ENCODE data around the gene NPM1.
"Not testable (repeated sequence)": the region's sequence is repeated elsewhere in the genome, so short reads cannot be mapped to it uniquely, and the experiment has no call there.

NPM1 gene, protein sequence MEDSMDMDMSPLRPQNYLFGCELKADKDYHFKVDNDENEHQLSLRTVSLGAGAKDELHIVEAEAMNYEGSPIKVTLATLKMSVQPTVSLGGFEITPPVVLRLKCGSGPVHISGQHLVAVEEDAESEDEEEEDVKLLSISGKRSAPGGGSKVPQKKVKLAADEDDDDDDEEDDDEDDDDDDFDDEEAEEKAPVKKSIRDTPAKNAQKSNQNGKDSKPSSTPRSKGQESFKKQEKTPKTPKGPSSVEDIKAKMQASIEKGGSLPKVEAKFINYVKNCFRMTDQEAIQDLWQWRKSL

DNA sequence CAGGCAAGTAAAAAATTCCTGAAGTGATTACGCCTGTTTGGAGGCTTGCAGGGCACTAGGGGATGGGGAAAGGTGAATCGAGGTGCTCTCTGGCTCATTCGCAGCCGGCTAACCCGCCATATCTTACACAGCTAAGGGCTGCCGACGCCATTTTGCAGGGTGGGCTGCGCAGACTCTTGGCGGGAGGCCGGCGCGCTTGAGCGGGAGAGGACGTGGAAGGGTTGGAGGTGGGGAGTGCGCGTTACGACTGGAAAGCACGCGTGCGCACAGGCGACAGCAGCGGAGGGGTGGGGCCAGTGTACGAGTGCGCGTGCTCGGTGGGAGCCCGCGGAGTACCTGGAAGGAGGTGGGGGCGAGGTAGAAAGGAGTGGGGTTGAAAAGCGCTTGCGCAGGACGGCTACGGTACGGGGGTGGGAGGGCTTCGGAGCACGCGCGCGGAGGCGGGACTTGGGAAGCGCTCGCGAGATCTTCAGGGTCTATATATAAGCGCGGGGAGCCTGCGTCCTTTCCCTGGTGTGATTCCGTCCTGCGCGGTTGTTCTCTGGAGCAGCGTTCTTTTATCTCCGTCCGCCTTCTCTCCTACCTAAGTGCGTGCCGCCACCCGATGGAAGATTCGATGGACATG, at the start of gene NPM1:
Gene NPM1, plus strand, starts transcription at position 505 of the 625 bp plus-strand sequence. Its CDS starts 100 bp downstream, at position 605.
- DNase-seq = peak; percentile 93

DNA sequence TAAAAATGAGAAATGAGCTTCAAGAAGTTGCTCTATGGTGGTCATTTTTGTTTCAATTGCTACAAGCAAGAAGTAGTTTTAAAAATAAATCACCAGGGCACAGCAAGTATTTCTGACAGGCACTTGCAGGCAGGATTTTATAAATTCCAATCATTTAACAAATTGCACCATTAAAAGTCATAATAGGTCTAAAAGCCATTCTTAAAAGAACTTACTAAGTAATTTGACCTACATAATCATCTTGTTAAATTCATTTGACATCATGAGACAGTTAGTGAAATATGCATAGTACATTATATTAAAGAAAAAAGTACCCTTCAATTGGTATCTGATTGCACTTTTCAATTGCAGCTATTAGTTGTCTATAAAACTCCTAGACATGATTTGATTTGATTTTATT, 47.6 kb upstream of the NPM1 start:
- DNase-seq = no peak

DNA sequence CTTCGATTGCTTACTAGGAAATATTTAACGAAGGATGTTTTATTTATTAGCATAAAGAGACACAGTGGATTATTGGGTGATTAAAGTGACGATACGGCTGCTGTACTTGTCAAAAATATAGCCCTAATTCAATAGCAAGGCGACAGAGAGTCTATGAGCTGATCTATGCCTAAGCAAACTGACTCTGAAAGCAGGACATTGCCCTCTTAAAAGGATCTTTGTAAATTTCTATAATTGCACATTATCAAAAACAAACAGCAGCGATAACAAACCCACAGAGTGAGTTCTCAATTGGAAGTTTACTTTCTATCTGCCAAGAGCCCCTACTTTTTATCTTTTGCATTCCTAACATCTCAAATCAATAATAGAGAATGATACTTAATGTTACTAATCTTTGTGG, 47.2 kb upstream of the NPM1 start:
- no peak for DNase-seq

DNA sequence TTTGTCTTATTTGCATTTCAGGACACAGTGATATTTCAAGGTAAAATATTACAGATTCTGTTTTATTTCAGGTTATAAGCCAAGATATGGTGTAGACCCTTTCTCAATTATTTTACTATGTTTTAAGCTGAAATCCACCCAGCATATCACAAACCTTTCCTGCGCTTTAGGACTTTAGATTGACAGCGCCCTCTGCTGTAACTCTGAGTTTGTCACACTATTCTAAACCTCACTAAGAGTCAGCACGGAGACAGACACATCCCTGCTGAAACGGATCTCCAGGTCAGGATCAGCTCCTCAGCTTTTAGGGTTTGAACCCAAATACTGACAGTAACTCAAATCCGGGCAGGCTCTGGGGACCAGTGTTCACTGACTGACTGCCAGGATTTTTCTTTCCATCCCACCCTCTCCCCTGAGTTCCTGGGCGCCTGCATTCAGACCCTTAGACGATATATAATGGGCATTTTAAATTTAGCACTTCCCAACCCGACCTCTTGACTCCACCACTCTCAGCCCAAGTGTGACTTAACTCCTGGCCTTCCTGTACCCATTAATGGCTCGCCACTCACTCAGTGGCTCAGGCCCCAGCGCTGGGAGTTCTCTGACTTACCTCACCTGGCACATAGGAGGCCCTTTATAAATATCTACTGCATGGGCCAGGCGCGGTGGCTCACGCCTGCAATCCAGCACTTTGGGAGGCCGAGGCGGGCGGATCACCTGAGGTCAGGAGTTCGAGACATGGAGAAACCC, 45.1 kb upstream of the NPM1 start:
- DNase-seq = no peak

DNA sequence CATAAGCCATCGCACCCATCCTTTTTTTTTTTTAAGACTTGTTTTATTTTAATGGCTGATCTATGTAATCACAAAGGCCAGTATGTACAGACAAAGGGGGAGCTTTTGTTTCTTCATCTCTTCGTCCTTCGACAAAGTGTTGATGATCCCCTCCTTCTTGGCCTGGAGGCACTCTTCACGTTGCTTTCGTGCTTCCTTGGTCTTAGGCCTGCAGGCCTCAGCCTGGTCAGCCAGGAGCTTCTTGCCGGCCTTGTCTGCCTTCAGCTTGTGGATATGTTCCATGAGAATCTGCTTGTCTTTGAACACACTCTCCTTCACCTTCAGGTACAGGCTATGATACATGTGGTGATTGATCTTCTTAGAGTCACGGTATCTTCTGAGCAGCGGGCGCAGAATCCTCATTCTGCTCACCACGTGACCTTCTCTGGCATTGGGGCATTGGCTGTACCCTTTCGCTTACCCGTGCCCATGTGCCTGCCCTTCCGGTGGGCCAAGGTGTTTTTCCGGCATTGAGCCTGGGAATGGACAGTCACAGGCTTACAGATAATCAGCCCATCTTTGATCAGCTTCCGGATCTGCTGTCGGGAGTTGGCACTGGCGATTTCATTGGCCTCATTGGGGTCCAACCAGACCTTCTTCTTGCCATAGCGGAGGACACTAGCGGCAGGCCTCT, 42.6 kb upstream of the NPM1 start:
- no peak for DNase-seq

DNA sequence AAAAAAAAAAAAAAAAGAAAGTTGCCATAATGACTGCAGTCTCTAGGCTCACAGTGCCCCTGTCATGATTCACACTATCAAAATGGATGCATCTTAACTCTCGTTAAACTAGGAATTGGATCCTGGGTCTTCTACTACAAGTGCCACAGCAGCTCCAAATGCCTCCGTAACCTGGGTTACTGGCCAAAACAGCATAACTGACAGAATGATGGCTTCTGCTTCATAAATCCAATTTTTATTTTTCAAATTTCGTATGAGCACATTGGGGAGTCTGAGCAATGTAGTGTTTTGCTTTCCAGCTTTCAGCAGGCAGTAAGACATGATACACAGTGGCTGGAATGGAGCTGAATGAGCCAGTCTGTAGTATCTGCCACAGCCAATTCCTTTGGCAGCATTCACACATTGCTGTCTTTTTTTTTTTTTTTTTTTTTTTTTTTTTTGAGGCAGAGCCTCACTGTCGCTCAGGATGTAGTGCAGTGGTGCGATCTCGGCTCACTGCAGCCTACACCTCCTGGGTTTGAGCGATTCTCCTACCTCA, 36.0 kb upstream of the NPM1 start:
- DNase-seq = no peak

DNA sequence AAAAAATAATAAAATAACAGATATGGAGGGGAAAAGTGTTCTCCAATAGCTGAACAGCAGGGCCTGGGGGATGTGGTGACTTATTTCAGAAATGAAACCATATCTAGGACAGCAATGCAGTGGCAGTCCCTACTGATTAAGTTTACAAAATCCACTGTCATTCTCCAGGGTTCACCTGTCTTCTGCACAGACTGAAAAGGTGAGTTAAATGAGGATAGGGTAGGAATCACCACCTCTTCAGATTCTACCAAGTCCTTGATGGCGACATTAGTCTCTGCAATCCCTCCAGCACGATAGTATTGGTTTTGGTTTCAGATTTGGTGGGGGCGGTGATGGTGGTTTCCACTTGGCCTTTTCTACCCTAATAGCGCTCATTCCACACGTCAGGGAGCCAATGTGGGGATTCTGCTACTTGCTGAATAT, 32.3 kb upstream of the NPM1 start:
- no peak for DNase-seq

DNA sequence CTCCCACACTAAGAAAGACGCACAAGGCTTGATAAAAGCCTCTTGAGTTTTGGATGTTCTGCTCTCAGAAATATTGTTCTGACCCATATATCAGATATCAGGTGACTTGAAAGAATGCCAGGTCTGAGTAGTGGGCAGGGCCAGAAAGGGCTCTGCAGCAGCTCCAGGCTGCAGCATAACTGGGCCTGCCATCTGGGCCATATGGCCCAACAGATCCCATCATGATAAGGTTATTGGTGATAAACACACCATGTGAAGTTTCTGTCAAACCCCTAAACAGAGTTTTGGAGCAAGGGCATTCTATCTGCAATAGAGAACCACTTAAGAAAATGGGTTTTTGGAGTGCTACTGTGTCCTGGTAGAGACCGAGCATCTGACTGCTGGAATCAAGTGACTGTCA, 29.8 kb upstream of the NPM1 start:
- no peak for DNase-seq

DNA sequence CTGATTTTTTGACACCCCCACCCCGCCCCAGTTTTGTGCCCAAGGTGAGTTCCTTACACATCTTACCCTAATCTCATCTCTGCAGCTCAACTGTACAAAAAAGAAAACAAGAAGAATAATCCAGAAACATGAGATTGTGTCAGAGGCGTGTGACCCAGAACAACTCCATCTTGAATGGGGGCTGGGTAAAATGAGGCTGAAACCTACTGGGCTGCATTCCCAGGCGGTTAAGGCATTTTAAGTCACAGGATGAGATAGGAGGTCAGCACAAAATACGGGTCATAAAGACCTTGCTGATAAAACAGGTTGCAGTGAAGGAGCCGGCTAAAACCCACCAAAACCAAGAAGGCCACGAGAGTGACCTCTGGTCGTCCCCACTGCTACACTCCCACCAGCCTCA, 26.5 kb upstream of the NPM1 start:
- DNase-seq = not testable (repeated sequence)

DNA sequence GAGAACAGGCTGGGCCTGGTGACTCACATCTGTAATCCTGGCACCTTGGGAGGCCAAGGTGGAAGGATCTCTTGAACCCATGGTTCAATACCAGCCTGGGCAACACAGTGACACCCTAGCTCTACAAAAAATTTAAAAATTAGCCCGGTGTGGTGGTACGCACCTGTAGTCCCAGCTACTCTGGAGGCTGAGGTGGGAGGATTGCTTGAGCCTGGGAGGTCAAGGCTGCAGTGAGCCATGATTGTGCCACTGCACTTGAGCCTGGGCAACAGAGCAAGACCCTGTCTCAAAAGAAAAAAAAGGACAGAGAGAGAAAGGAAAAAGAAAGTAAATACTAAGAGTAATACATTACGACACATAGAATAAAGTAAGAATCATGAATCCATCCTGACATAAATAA, 24.4 kb upstream of the NPM1 start:
- DNase-seq = not testable (repeated sequence)

DNA sequence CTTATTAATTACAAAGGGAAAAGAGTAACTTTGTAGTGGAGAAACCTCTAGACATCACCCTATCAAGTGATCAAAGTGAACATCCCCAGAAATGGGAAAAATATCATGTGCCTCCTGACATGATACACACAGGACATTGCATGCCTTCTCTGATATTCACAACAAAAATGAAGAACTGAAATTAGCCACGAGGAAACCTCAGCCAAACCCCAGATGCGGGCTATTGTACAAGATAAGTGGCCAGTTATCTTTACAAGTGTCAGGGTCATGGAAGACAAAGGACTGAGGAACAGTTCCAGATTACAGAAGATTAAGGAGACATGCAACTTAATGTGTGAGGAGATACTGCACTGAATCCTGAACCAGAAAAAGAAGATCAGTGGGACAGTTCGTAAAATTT, 23.8 kb upstream of the NPM1 start:
- DNase-seq = no peak

DNA sequence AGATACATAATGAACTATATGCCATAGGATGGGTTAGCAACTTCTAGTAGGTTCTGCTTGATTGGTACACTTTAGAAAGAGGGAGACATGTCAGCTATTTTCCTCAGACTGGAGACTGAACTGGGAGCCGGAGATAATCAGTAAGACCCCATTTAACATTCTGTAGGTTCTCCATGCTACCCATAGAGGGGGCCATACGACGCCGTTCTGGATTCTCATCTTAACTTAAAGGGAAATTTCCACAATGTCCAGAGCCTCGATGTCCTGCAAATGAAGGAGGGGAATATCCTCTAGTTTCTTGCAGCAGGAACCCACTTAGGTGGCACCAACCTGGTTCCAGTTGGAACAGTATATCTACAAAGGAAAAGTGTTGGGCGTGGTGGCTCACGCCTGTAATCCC, 22.3 kb upstream of the NPM1 start:
- DNase-seq = no peak

DNA sequence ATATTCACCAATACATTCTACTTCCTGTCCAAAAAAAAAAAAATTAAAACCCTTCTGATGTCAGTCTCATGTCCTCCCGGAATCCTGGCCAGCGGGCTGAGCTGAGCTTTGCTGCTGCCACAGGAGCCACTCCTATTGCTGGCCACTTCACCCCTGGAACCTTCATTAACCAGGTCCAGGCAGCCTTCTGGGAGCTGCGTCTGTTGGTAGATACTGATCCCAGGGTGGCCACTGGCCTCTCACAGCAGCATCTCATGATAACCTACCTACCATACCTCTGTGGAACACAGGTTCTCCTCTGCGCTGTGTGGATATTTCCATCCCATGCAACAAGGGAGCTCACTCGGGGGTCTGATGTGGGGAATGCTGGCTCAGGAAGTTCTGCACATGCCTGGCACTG, 21.0 kb upstream of the NPM1 start:
- no peak for DNase-seq

DNA sequence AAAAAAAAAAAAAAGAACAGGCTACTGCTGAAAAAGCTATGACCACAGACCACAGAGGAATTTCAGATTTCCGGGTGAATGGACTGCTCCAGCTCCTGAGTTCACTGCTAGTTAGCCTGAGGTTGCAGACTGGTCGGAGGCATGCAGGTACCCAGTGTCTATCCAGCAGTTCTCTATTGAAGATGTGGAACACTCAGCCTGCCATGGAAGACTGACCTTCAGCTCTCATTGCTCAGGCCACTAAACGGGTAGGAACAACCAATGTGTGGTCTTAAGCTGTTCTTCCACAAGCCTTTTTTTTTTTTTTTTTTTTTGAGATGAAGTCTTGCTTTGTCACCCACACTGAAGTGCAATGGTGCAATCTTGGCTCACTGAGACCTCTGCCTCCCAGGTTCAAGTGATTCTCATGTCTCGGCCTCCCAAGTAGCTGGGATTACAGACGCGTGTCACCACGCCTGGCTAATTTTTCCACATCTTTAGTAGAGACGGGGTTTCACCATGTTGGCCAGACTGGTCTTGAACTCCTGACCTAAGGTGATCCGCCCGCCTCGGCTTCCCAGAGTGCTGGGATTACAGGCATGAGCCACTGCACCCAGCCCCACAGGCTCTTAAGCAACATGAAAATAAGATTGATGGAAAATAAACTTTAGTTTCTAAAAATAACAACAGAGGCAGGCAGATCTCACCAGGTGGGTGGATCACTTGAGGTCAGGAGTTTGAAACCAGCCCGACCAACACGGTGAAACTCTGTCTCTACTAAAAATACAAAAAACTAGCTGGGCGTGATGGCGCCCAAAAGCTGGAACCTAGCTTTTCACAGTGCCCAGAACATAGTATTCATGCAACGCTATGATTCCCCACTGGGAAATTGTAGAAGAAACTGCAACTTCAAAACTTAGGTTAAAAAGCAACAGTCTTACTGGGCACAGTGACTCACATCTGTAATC, 20.0 kb upstream of the NPM1 start:
- DNase-seq = no peak

DNA sequence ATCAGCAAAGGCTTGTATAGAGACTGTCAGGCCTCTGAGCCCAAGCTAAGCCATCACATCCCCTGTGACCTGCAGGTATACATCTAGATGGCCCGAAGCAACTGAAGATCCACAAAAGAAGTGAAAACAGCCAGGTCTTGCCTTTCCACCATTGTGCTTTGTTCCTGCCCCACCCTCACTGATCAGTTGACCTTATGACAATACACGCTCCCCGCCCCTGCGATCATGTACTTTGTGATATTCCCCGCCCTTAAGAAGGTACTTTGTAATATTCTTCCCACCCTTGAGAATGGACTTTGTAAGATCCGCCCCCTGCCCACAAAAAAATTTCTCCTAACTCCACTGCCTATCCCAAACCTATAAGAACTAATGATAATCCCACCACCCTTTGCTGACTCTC, 18.6 kb upstream of the NPM1 start:
- DNase-seq = no peak

DNA sequence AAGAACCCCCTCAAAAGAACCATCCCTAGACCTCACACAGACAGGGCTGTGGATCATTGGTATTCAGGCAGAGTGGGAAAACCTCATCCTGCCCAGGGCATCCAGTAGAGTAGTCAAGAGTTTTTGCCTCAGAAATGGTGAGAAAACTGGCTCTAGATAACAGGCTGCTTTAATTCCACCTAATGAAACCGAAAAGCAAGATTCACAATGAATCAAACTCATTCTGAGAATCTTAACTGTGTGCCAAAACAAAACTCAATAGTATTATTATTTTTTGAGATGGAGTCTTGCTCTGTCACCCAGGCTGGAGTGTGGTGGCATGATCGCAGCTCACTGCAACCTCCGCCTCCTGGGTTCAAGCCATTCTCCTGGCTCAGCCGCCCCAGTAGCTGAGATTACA, 17.8 kb upstream of the NPM1 start:
- no peak for DNase-seq

DNA sequence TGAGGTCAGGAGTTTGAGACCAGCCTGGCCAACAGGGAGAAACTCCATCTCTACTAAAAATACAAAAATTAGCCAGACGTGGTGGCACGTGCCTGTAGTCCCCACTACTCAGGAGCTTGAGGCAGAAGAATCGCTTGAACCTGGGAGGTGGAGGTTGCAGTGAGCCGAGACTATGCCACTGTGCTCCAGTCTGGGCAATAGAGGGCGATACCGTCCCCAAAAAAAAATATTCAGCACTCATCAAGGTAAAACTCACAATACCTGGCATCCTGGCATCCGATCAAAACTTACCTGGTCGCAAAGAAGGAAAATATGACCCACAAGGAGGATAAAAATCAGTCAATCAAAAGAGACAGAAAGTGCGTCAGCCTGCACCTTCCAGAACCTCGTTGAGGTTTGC, 16.8 kb upstream of the NPM1 start:
- DNase-seq = not testable (repeated sequence)

DNA sequence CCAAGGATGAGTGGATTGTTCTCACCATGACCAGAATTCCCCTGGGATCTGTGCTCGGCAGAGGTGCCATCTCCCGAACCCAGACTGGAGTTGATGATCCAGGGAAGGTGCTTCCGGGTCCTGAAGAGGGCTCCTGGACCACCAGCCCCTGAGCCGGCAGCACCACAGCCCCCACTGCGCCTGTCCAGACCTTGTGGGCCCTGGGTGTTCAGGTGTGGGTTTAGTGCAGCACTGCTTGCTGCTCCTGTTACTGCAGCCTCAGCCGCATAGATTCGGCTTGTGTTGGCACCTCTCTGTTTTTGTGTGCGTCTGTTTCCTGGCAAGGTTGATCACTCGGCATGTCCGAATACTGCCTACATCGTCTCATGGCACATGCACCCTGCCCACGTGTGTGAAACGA, 16.3 kb upstream of the NPM1 start:
- no peak for DNase-seq

DNA sequence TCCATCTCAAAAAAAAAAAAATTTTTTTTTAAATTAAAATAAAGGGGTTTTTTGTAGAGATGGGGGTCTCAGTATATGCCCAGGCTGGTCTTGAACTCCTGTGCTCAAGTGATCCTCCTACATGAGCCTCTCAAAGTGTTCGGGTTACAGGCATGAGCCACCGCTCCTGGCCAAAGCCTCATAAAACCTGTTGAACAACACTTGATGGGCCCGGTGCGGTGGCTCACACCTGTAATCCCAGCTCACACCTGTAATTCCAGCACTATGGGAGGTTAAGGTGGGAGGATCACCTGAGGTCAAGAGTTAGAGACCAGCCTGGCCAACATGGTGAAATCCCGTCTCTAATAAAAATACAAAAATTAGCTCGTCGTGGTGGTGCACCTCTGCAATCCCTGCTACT, 7.7 kb upstream of the NPM1 start:
- DNase-seq = no peak

DNA sequence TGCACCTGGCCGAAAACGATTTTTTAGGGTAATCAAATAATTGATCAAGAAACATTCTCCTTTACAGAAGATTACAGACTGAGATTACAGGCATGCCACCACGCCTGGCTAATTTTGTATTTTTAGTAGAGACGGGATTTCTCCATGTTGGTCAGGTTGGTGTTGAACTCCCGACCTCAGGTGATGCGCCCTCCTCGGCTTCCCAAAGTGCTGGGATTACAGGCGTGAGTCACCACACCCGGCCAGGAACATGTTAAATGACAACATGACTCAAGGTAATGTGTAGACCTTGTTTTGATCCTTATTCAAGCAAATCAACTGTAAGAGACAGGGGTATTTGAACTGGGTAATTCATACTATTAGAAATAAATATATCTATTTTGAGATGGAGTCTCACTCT, 3.2 kb upstream of the NPM1 start:
- not testable (repeated sequence) for DNase-seq

DNA sequence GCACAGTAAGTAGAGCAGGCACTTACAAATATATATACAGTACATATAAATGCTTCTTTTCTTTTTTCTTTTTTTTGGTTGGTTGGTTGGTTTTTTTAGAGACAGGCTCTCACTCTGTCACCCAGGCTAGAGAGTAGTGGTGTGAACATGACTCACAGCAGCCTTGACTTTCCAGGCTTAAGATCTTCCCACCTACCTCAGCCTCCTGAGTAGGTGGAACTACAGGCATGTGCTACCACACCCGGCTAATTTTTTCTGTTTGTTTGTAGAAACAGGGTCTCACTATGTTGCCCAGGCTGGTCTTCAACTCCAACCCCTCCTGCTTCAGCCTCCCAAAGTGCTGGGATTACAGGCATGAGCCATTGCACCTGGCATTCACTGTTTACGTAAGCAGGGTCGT, 2.6 kb upstream of the NPM1 start:
- DNase-seq = not testable (repeated sequence)

DNA sequence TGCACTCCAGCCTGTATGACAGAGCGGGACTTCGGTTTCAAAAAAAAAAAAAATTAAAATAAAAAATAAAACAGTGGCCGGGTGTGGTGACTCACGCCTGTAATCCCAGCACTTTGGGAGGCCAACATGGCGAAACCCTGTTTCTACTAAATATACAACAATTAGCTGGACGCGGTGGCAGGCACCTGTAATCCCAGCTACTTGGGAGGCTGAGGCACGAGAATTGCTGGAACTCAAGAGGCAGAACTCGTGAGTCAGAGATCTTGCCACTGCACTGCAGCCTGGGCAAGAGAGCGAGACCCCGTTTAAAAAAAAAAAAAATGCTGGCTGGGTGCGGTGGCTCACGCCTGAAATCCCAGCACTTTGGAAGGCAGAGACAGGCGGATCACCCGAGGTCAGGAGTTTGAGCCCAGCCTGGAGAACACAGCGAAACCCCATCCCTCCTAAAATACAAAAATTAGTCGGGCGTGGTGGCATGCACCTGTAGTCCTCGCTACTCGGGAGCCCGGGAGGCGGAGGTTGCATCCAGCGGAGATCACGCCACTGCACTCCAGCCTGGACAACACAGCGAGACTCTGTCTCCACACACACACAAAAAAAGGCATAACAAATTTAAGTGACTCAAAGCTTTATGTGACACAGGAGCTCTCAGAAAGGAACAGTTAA, 1.5 kb upstream of the NPM1 start:
- no peak for DNase-seq

Data from activated T-cell treated with anti-CD3 and anti-CD28 coated beads, Interleukin-2, amount 50 U/mL, for 1 hour (primary cell).